Loucy (cell line): ENCODE data around the gene PPP3CA.

Source experiments
- EZH2phosphoT487 ChIP-seq: fragments of 200-600 bp; IDR thresholded peaks from 2 replicates; pipeline ENCODE4 v1.6.1; 2018; ENCODE audit warnings: antibody characterized with exemption, mild to moderate bottlenecking, moderate library complexity, borderline replicate concordance
- TF ChIP-seq, protein P1 (sequence below): fragments of 200-600 bp; sonication (generic); conservative IDR thresholded peaks from 2 replicates; pipeline ENCODE4 v1.5.1; 2014; ENCODE audit warnings: mild to moderate bottlenecking, antibody characterized with exemption, low read length

DNA sequence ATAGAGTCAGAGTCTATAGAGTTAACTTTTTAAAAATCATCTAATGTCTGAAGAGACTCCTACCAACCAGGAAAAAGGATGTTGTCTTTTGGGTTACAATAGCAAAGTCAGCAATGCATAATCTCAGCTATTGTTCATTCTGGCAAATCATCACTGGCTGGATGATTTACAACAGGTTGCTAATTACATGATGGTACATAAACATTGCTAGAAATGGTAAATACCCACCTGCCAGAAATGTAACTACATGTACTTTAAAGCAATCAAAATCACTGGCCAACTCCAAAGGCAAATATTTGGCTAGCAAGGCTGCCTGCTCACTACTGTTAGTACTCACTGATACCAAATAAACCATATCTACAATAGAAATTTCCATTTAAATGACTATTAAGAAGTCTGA, 91.1 kb downstream of the PPP3CA start:
- TF ChIP-seq, protein P1, sequence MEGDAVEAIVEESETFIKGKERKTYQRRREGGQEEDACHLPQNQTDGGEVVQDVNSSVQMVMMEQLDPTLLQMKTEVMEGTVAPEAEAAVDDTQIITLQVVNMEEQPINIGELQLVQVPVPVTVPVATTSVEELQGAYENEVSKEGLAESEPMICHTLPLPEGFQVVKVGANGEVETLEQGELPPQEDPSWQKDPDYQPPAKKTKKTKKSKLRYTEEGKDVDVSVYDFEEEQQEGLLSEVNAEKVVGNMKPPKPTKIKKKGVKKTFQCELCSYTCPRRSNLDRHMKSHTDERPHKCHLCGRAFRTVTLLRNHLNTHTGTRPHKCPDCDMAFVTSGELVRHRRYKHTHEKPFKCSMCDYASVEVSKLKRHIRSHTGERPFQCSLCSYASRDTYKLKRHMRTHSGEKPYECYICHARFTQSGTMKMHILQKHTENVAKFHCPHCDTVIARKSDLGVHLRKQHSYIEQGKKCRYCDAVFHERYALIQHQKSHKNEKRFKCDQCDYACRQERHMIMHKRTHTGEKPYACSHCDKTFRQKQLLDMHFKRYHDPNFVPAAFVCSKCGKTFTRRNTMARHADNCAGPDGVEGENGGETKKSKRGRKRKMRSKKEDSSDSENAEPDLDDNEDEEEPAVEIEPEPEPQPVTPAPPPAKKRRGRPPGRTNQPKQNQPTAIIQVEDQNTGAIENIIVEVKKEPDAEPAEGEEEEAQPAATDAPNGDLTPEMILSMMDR, result no peak
- no peak for TF ChIP-seq EZH2phosphoT487
